RWPE1 (cell line): ENCODE measurements around the gene ABCD1.

Experiments used
- CTCF ChIA-PET: fragments of 350-600 bp; sonication (Branson Sonifier 250); formaldehyde crosslinking; extraction: SDS; loops from one replicate; lab custom pipeline; 2021; lab: Yijun Ruan, JAX
- POLR2A ChIA-PET: fragments of 400-600 bp; formaldehyde crosslinking; extraction: SDS; loops from one replicate; lab custom pipeline; 2020; ENCODE audit warnings: antibody characterized with exemption; ENCODE audit not compliant: low non-redundant PET; lab: Yijun Ruan, JAX
- DNase-seq: peaks from one replicate; pipeline ENCODE4 v3.0.0; 2012; ENCODE audit warnings: low spot score
- H3K27ac ChIP-seq: fragments of 450-650 bp; 2 replicates; pipeline ENCODE4 v1.5.1; 2017
- CTCF ChIP-seq: fragments of 450-650 bp; conservative IDR thresholded peaks from 2 replicates; pipeline ENCODE4 v1.5.1; 2017; ENCODE audit warnings: low read depth, mild to moderate bottlenecking

ABCD1 gene

GRCh38 chrX:153789654-153790053 lies 65.0 kb downstream of the ABCD1 start:
- no peak for DNase-seq
- ChIA-PET CTCF (no interaction called here), POLR2A (no interaction called here)
- no peak overlapping the region for H3K27ac ChIP-seq
- no peak for TF ChIP-seq CTCF

- ChIA-PET CTCF (no interaction called here), POLR2A (no interaction called here)
- H3K27ac ChIP-seq = peak overlapping the region; percentile 14; the same call in 1 of the 2 replicates
- no peak for TF ChIP-seq CTCF
- no peak for DNase-seq
These were observed 66.6 kb downstream of the ABCD1 start for GRCh38 chrX:153791104-153791852.

GRCh38 chrX:153792368-153792767 lies 67.7 kb downstream of the ABCD1 start:
- H3K27ac ChIP-seq = peak overlapping the region; percentile 90
- TF ChIP-seq CTCF = no peak
- DNase-seq = no peak
- POLR2A ChIA-PET = no interaction called here
- CTCF ChIA-PET = interaction anchor here (0.6 kb wide), 1 partner anchor 100 kb away, joined by 3 read pairs; no protein-coding TSS in a partner anchor

DNA sequence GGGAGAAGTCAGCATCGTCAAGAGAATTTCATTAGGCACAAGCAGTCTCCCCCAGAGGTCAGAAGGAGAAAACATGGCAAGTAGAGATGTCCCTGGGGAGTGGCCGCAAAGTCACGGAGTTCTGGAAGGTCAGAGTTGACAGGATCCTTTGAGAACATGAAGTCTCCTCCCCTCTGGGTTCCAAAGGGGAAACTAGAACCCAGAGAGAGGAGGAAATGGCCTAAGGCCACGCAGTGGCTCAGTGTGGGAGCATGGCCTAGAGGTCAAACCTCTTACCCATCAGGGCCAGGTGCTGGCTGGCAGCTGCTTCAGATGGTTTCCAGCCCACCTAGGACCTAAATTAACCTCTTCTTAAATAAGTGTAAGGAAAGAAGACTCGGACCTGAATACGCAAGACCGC lies 68.6 kb downstream of the ABCD1 start:
- peak overlapping the region; percentile 90 for H3K27ac ChIP-seq
- ChIA-PET POLR2A (no interaction called here), CTCF (no interaction called here)

More for the DNA sequence above, 68.6 kb downstream of the ABCD1 start:
- no peak for TF ChIP-seq CTCF
- DNase-seq = no peak
